Gastrocnemius medialis (tissue), 4 donors: ENCODE measurements around the gene XPNPEP2. TPM values are rescaled to one million over a fixed set of nuclear protein-coding genes. Genes with fewer than 3 reads are reported as not detected.

ENCODE experiments used
- ATAC-seq, 2 donors: fragments of 150-250 bp; one replicate each; pipeline ENCODE4 v1.9.1; 2016
- DNase-seq, 2 donors: peaks; one replicate each; pipeline ENCODE4 v3.0.0-alpha.2; 2019
- H3K27ac ChIP-seq, 4 donors: fragments of 200-600 bp; sonication (generic); 1 replicate in 1 of 4; 2 replicates in 3 of 4; pipeline ENCODE4 v1.5.1; 2016 to 2018; ENCODE audit warnings: mild to moderate bottlenecking in 2 of 4, moderate library complexity in 1 of 4
- H3K27me3 ChIP-seq, 3 donors: fragments of 200-600 bp; sonication (generic) in 2 of 3; 1 replicate in 1 of 3; 2 replicates in 2 of 3; pipeline versions ENCODE4 v1.5.1 to v1.6.0; 2016 to 2019; ENCODE audit warnings: mild to moderate bottlenecking in 1 of 3, moderate library complexity in 1 of 3
- H3K36me3 ChIP-seq, 2 donors: fragments of 200-600 bp; sonication (generic) in 1 of 2; one replicate each; pipeline ENCODE4 v1.5.1; 2017 to 2018
- H3K4me1 ChIP-seq, 2 donors: fragments of 200-600 bp; sonication (generic) in 1 of 2; one replicate each; pipeline ENCODE4 v1.5.1; 2016 to 2017; ENCODE audit warnings: mild to moderate bottlenecking in 2 of 2
- H3K4me3 ChIP-seq, 4 donors: fragments of 200-600 bp; sonication (generic) in 3 of 4; 1 replicate in 1 of 4; 2 replicates in 3 of 4; pipeline ENCODE4 v1.5.1; 2016 to 2019; ENCODE audit warnings: mild to moderate bottlenecking in 2 of 4
- H3K9me3 ChIP-seq, 3 donors: fragments of 200-600 bp; sonication (generic) in 2 of 3; 1 replicate in 1 of 3; 2 replicates in 2 of 3; pipeline ENCODE4 v1.5.1; 2016 to 2019
- CTCF ChIP-seq, 5 experiments: fragments of 450-650 bp in 3 of 5; fragments of 200-600 bp in 2 of 5; sonication (generic) in 2 of 5; IDR thresholded peaks in 4 of 5; conservative IDR thresholded peaks in 1 of 5; 1 replicate in 4 of 5; 2 replicates in 1 of 5; pipeline ENCODE4 v1.5.1; 2016 to 2019; ENCODE audit warnings: antibody characterized with exemption in 5 of 5, mild to moderate bottlenecking in 3 of 5, moderate library complexity in 3 of 5
- POLR2A ChIP-seq, 2 donors: fragments of 450-650 bp; IDR thresholded peaks; one replicate each; pipeline ENCODE4 v1.6.1; 2017; ENCODE audit warnings: antibody characterized with exemption in 2 of 2, mild to moderate bottlenecking in 2 of 2, moderate library complexity in 2 of 2
- in situ Hi-C, 4 donors: fragments of 200-750 bp; cut with MboI; loops; one replicate each; pipeline versions ENCODE4 v1.15.0 to v1.8.0; 2017; ENCODE audit warnings: low sequenced_read_pairs in 4 of 4
- intact Hi-C: fragments of 100-400 bp; cut with DNase I; formaldehyde crosslinking; loops from one replicate; pipeline ENCODE4 v1.15.1; 2023; ENCODE audit warnings: low total_unique reads
- total RNA-seq, 4 donors: library from RNA; depleted of rRNA; stranded (reverse); fragments of >200 nt; gene quantifications; one replicate each; pipeline versions ENCODE4 v1.1.0 to v1.2.3, GENCODE V29; 2016

XPNPEP2 gene
- total RNA-seq, 4 donors from 2014 or later: 0.15 to 2.0 (median 0.87) TPM

- Histone ChIP-seq H3K9me3 (no peaks in the 10 kb centered on the region), H3K4me3 (no peak overlapping the region), H3K4me1 (no peaks in the 10 kb centered on the region), H3K27ac (no peak overlapping the region), H3K36me3 (no peaks in the 10 kb centered on the region), H3K27me3 (no peaks in the 10 kb centered on the region)
- DNase-seq (no peak), ATAC-seq (no peak)
- in situ Hi-C loops (no loop called here), intact Hi-C loops (no loop called here)
- TF ChIP-seq POLR2A (IDR thresholded peaks at IDR 0.05): no peak
- no peak for TF ChIP-seq CTCF (IDR thresholded peaks at IDR 0.05 in 4 of 5, conservative IDR thresholded peaks at IDR 0.05 in 1 of 5)
Observed at GRCh38 chrX:129787336-129788055, 48.7 kb downstream of the XPNPEP2 start.

- no peak overlapping the region for H3K27ac ChIP-seq
- ATAC-seq (no peak), DNase-seq (no peak)
- TF ChIP-seq POLR2A (IDR thresholded peaks at IDR 0.05) (no peak), CTCF (IDR thresholded peaks at IDR 0.05 in 4 of 5, conservative IDR thresholded peaks at IDR 0.05 in 1 of 5) (no peak)
- H3K4me1 ChIP-seq: no peaks in the 10 kb centered on the region
- in situ Hi-C loops: no loop called here
- no peaks in the 10 kb centered on the region for H3K27me3 ChIP-seq
- H3K9me3 ChIP-seq: no peaks in the 10 kb centered on the region
- H3K36me3 ChIP-seq: no peaks in the 10 kb centered on the region
- intact Hi-C loops: no loop called here
- no peak overlapping the region for H3K4me3 ChIP-seq
Observed at GRCh38 chrX:129788527-129788926, 49.7 kb downstream of the XPNPEP2 start.

- H3K27ac ChIP-seq: no peak overlapping the region
- no peaks in the 10 kb centered on the region for H3K27me3 ChIP-seq
- H3K4me1 ChIP-seq: no peaks in the 10 kb centered on the region
- H3K9me3 ChIP-seq: no peaks in the 10 kb centered on the region
- intact Hi-C loops: no loop called here
- no peak for ATAC-seq
- in situ Hi-C loops: no loop called here
- no peaks in the 10 kb centered on the region for H3K36me3 ChIP-seq
- no peak overlapping the region for H3K4me3 ChIP-seq
- DNase-seq: no peak
- TF ChIP-seq POLR2A (IDR thresholded peaks at IDR 0.05) (no peak), CTCF (IDR thresholded peaks at IDR 0.05 in 4 of 5, conservative IDR thresholded peaks at IDR 0.05 in 1 of 5) (no peak)
Observed at GRCh38 chrX:129790146-129790545, 51.4 kb downstream of the XPNPEP2 start.

GRCh38 chrX:129790808-129791207 lies 52.0 kb downstream of the XPNPEP2 start:
- Histone ChIP-seq H3K4me1 (no peaks in the 10 kb centered on the region), H3K9me3 (no peaks in the 10 kb centered on the region), H3K27ac (no peak overlapping the region), H3K36me3 (no peaks in the 10 kb centered on the region), H3K4me3 (no peak overlapping the region), H3K27me3 (no peaks in the 10 kb centered on the region)
- DNase-seq (no peak), ATAC-seq (no peak)
- intact Hi-C loops (no loop called here), in situ Hi-C loops (no loop called here)
- TF ChIP-seq CTCF (IDR thresholded peaks at IDR 0.05 in 4 of 5, conservative IDR thresholded peaks at IDR 0.05 in 1 of 5) (no peak), POLR2A (IDR thresholded peaks at IDR 0.05) (no peak)

GRCh38 chrX:129791336-129791735 lies 52.6 kb downstream of the XPNPEP2 start:
- no peaks in the 10 kb centered on the region for H3K9me3 ChIP-seq
- DNase-seq (no peak), ATAC-seq (no peak)
- in situ Hi-C loops: no loop called here
- no peaks in the 10 kb centered on the region for H3K27me3 ChIP-seq
- H3K4me3 ChIP-seq: no peak overlapping the region
- intact Hi-C loops: no loop called here
- no peaks in the 10 kb centered on the region for H3K36me3 ChIP-seq
- TF ChIP-seq CTCF (IDR thresholded peaks at IDR 0.05 in 4 of 5, conservative IDR thresholded peaks at IDR 0.05 in 1 of 5) (no peak), POLR2A (IDR thresholded peaks at IDR 0.05) (no peak)
- H3K4me1 ChIP-seq: no peaks in the 10 kb centered on the region
- no peak overlapping the region for H3K27ac ChIP-seq
